ENCODE data around the gene IQGAP3.

IQGAP3 gene

GRCh38 chr1:156532374-156532773, 40.0 kb downstream of the IQGAP3 start:
- no peak overlapping the region for H3K4me3 ChIP-seq (ENCODE audit: low read length)
- H3K9me3 ChIP-seq (replicated peaks; ENCODE audit: insufficient read depth, low read length), result no peaks in the 10 kb centered on the region
- DNase-seq, result no peak
- no peaks in the 10 kb centered on the region for H3K4me1 ChIP-seq (ENCODE audit: low read length)
- H4K20me1 ChIP-seq (ENCODE audit: insufficient read depth, low read length), result no peaks in the 10 kb centered on the region
- no peak overlapping the region for H3K9ac ChIP-seq (ENCODE audit: low read length)
- TF ChIP-seq CTCF (IDR thresholded peaks at IDR 0.05; ENCODE audit: low read length), result no peak
- no peak for TF ChIP-seq EZH2phosphoT487 (IDR thresholded peaks at IDR 0.05; ENCODE audit: low read length)
- no peak for TF ChIP-seq EZH2 (optimal IDR thresholded peaks at IDR 0.05; ENCODE audit: low read depth, low read length)
- no peaks in the 10 kb centered on the region for H3F3A ChIP-seq (ENCODE audit: insufficient read depth, low read length)
- H3K36me3 ChIP-seq (replicated peaks; ENCODE audit: insufficient read depth, low read length), result no peaks in the 10 kb centered on the region
- no peaks in the 10 kb centered on the region for H3K27me3 ChIP-seq (replicated peaks; ENCODE audit: insufficient read depth, low read length)
- H3K79me2 ChIP-seq (ENCODE audit: low read length), result no peaks in the 10 kb centered on the region
- no peak overlapping the region for H2AFZ ChIP-seq (ENCODE audit: low read length)
- no peaks in the 10 kb centered on the region for H3K9me2 ChIP-seq (replicated peaks; ENCODE audit: insufficient read depth, low read length)
- no peak overlapping the region for H3K27ac ChIP-seq (ENCODE audit: low read length)
- no peak overlapping the region for H3K4me2 ChIP-seq (ENCODE audit: low read depth, low read length)

GRCh38 chr1:156530006-156530405, 42.4 kb downstream of the IQGAP3 start:
- TF ChIP-seq CTCF (IDR thresholded peaks at IDR 0.05; ENCODE audit: low read length) (no peak), EZH2 (optimal IDR thresholded peaks at IDR 0.05; ENCODE audit: low read depth, low read length) (no peak), EZH2phosphoT487 (IDR thresholded peaks at IDR 0.05; ENCODE audit: low read length) (no peak)
- H3K79me2 ChIP-seq (ENCODE audit: low read length), result no peaks in the 10 kb centered on the region
- no peaks in the 10 kb centered on the region for H3K36me3 ChIP-seq (replicated peaks; ENCODE audit: insufficient read depth, low read length)

GRCh38 chr1:156528875-156529425, 43.4 kb downstream of the IQGAP3 start:
- Histone ChIP-seq H3K27me3 (replicated peaks; ENCODE audit: insufficient read depth, low read length) (no peaks in the 10 kb centered on the region), H3K4me2 (ENCODE audit: low read depth, low read length) (no peak overlapping the region), H3F3A (ENCODE audit: insufficient read depth, low read length) (peaks cover 20% of the 10 kb centered on the region), H3K27ac (ENCODE audit: low read length) (no peak overlapping the region), H3K4me1 (ENCODE audit: low read length) (peaks cover 23% of the 10 kb centered on the region), H2AFZ (ENCODE audit: low read length) (no peak overlapping the region), H3K9me3 (replicated peaks; ENCODE audit: insufficient read depth, low read length) (no peaks in the 10 kb centered on the region), H4K20me1 (ENCODE audit: insufficient read depth, low read length) (no peaks in the 10 kb centered on the region), H3K36me3 (replicated peaks; ENCODE audit: insufficient read depth, low read length) (no peaks in the 10 kb centered on the region), H3K79me2 (ENCODE audit: low read length) (no peaks in the 10 kb centered on the region), H3K4me3 (ENCODE audit: low read length) (no peak overlapping the region), H3K9me2 (replicated peaks; ENCODE audit: insufficient read depth, low read length) (no peaks in the 10 kb centered on the region), H3K9ac (ENCODE audit: low read length) (no peak overlapping the region)
- DNase-seq, result no peak
- TF ChIP-seq EZH2phosphoT487 (IDR thresholded peaks at IDR 0.05; ENCODE audit: low read length), result no peak
- TF ChIP-seq CTCF (IDR thresholded peaks at IDR 0.05; ENCODE audit: low read length), result no peak
- TF ChIP-seq EZH2 (optimal IDR thresholded peaks at IDR 0.05; ENCODE audit: low read depth, low read length), result no peak

More at GRCh38 chr1:156530006-156530405, 42.4 kb downstream of the IQGAP3 start:
- H3K27me3 ChIP-seq (replicated peaks; ENCODE audit: insufficient read depth, low read length), result no peaks in the 10 kb centered on the region
- no peak for DNase-seq
- H3F3A ChIP-seq (ENCODE audit: insufficient read depth, low read length), result peaks cover 9% of the 10 kb centered on the region
- H3K4me2 ChIP-seq (ENCODE audit: low read depth, low read length), result no peak overlapping the region
- no peak overlapping the region for H2AFZ ChIP-seq (ENCODE audit: low read length)
- H3K4me1 ChIP-seq (ENCODE audit: low read length), result peaks cover 12% of the 10 kb centered on the region
- no peaks in the 10 kb centered on the region for H3K9me3 ChIP-seq (replicated peaks; ENCODE audit: insufficient read depth, low read length)
- no peaks in the 10 kb centered on the region for H3K9me2 ChIP-seq (replicated peaks; ENCODE audit: insufficient read depth, low read length)
- no peak overlapping the region for H3K9ac ChIP-seq (ENCODE audit: low read length)
- H3K27ac ChIP-seq (ENCODE audit: low read length), result no peak overlapping the region
- H3K4me3 ChIP-seq (ENCODE audit: low read length), result no peak overlapping the region
- no peaks in the 10 kb centered on the region for H4K20me1 ChIP-seq (ENCODE audit: insufficient read depth, low read length)
